ENCODE measurements around the gene AKIRIN2. TPM values are rescaled to one million over a fixed set of nuclear protein-coding genes. Genes with fewer than 3 reads are reported as not detected.
A peak's percentile ranks its signal among the peaks of the same experiment; 100 is the strongest.

The AKIRIN2 gene
- total and polyA plus RNA-seq, 2 experiments from 2014 or later: 24.2 to 49.6 TPM

- no peak overlapping the region for H3K27ac ChIP-seq
- DNase-seq (ENCODE audit: low spot score): peak; percentile 52
- no peak overlapping the region for H3K4me3 ChIP-seq
- H3K4me2 ChIP-seq: no peak overlapping the region
- TF ChIP-seq EZH2 (IDR thresholded peaks at IDR 0.05; ENCODE audit: borderline replicate concordance) (no peak), CTCF (IDR thresholded peaks at IDR 0.05; ENCODE audit: poor library complexity) (no peak), EZH2phosphoT487 (IDR thresholded peaks at IDR 0.05; ENCODE audit: low read depth, severe bottlenecking, unreplicated experiment) (no peak)
- 75% methylated on average over 8 of the region's 8 CpGs for WGBS (ENCODE audit: low lambda C conversion rate, missing lambda C conversion rate)
- H3K9me2 ChIP-seq (replicated peaks; ENCODE audit: insufficient read depth): no peaks in the 10 kb centered on the region
- H4K20me1 ChIP-seq (ENCODE audit: insufficient read depth, poor library complexity, severe bottlenecking): no peaks in the 10 kb centered on the region
- H2AFZ ChIP-seq: no peak overlapping the region
- no peaks in the 10 kb centered on the region for H3K27me3 ChIP-seq
- H3K79me2 ChIP-seq: no peaks in the 10 kb centered on the region
- no peaks in the 10 kb centered on the region for H3K4me1 ChIP-seq (ENCODE audit: insufficient read depth)
- H3K9me3 ChIP-seq (ENCODE audit: low read depth): no peaks in the 10 kb centered on the region
- no peaks in the 10 kb centered on the region for H3K36me3 ChIP-seq (replicated peaks; ENCODE audit: insufficient read depth, low read depth)
Observed at GRCh38 chr6:87723170-87724078, 21.4 kb upstream of the AKIRIN2 start.

GRCh38 chr6:87722540-87723169, 20.6 kb upstream of the AKIRIN2 start:
- no peak for DNase-seq (ENCODE audit: low spot score)
- no peaks in the 10 kb centered on the region for H3K79me2 ChIP-seq
- no peaks in the 10 kb centered on the region for H3K36me3 ChIP-seq (replicated peaks; ENCODE audit: insufficient read depth, low read depth)
- H4K20me1 ChIP-seq (ENCODE audit: insufficient read depth, poor library complexity, severe bottlenecking): no peaks in the 10 kb centered on the region
- no peak overlapping the region for H3K27ac ChIP-seq
- no peaks in the 10 kb centered on the region for H3K9me3 ChIP-seq (ENCODE audit: low read depth)
- no peaks in the 10 kb centered on the region for H3K27me3 ChIP-seq
- no peak overlapping the region for H2AFZ ChIP-seq
- WGBS (ENCODE audit: low lambda C conversion rate, missing lambda C conversion rate): 65% methylated on average over 4 of the region's 4 CpGs
- no peaks in the 10 kb centered on the region for H3K9me2 ChIP-seq (replicated peaks; ENCODE audit: insufficient read depth)
- H3K4me2 ChIP-seq: no peak overlapping the region
- H3K4me1 ChIP-seq (ENCODE audit: insufficient read depth): no peaks in the 10 kb centered on the region
- H3K4me3 ChIP-seq: no peak overlapping the region
- TF ChIP-seq EZH2 (IDR thresholded peaks at IDR 0.05; ENCODE audit: borderline replicate concordance) (no peak), EZH2phosphoT487 (IDR thresholded peaks at IDR 0.05; ENCODE audit: low read depth, severe bottlenecking, unreplicated experiment) (no peak), CTCF (IDR thresholded peaks at IDR 0.05; ENCODE audit: poor library complexity) (no peak)

GRCh38 chr6:87721311-87721710, 19.3 kb upstream of the AKIRIN2 start:
- H3K36me3 ChIP-seq (replicated peaks; ENCODE audit: insufficient read depth, low read depth): no peaks in the 10 kb centered on the region
- H3K4me2 ChIP-seq: no peak overlapping the region
- H3K27ac ChIP-seq: no peak overlapping the region
- no peaks in the 10 kb centered on the region for H3K79me2 ChIP-seq
- TF ChIP-seq EZH2phosphoT487 (IDR thresholded peaks at IDR 0.05; ENCODE audit: low read depth, severe bottlenecking, unreplicated experiment): no peak
- no peak for TF ChIP-seq CTCF (IDR thresholded peaks at IDR 0.05; ENCODE audit: poor library complexity)
- no peak for TF ChIP-seq EZH2 (IDR thresholded peaks at IDR 0.05; ENCODE audit: borderline replicate concordance)
- no peaks in the 10 kb centered on the region for H3K9me2 ChIP-seq (replicated peaks; ENCODE audit: insufficient read depth)
- H3K27me3 ChIP-seq: no peaks in the 10 kb centered on the region
- no peaks in the 10 kb centered on the region for H3K9me3 ChIP-seq (ENCODE audit: low read depth)
- no peaks in the 10 kb centered on the region for H4K20me1 ChIP-seq (ENCODE audit: insufficient read depth, poor library complexity, severe bottlenecking)
- no peaks in the 10 kb centered on the region for H3K4me1 ChIP-seq (ENCODE audit: insufficient read depth)
- no peak overlapping the region for H2AFZ ChIP-seq
- DNase-seq (ENCODE audit: low spot score): no peak
- H3K4me3 ChIP-seq: no peak overlapping the region
- WGBS (ENCODE audit: low lambda C conversion rate, missing lambda C conversion rate): 95% methylated on average over 1 of the region's 1 CpG
